Measurements from ENCODE around the gene KHDC1L.
"Not testable (repeated sequence)": the region's sequence is repeated elsewhere in the genome, so short reads cannot be mapped to it uniquely, and the experiment has no call there.

The KHDC1L gene

DNA sequence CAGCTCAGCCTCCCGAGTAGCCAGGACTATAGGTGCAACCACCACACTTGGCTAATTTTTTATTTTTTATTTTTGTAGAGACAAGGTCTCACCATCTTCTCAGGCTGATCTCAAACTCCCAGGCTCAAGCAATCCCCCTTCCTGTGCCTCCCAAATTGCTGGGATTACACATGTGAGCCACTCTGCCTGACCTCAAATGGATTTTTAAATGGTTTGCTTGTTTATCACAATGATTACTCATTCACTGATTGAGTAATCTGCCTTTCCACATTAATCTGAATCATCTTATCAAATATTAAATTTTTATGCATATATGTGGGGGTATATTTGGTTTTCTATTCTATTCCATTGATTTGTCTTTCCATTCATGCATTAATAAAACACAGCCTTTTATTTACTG, 9.4 kb upstream of the KHDC1L start:
- no peak for DNase-seq (ENCODE audit: low spot score)
- TF ChIP-seq, protein P1, sequence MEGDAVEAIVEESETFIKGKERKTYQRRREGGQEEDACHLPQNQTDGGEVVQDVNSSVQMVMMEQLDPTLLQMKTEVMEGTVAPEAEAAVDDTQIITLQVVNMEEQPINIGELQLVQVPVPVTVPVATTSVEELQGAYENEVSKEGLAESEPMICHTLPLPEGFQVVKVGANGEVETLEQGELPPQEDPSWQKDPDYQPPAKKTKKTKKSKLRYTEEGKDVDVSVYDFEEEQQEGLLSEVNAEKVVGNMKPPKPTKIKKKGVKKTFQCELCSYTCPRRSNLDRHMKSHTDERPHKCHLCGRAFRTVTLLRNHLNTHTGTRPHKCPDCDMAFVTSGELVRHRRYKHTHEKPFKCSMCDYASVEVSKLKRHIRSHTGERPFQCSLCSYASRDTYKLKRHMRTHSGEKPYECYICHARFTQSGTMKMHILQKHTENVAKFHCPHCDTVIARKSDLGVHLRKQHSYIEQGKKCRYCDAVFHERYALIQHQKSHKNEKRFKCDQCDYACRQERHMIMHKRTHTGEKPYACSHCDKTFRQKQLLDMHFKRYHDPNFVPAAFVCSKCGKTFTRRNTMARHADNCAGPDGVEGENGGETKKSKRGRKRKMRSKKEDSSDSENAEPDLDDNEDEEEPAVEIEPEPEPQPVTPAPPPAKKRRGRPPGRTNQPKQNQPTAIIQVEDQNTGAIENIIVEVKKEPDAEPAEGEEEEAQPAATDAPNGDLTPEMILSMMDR (IDR thresholded peaks at IDR 0.05; ENCODE audit: borderline replicate concordance, control extremely low read depth, extremely low read depth, insufficient read depth, missing control alignments), result no peak
- in situ Hi-C loops (cut with MboI; ENCODE audit: low sequenced_read_pairs, unreplicated experiment), result no loop called here

GRCh38 chr6:73233971-73234370, 8.7 kb upstream of the KHDC1L start:
- DNase-seq (ENCODE audit: low spot score); in situ Hi-C loops (cut with MboI; ENCODE audit: low sequenced_read_pairs, unreplicated experiment): not testable (repeated sequence)

DNA sequence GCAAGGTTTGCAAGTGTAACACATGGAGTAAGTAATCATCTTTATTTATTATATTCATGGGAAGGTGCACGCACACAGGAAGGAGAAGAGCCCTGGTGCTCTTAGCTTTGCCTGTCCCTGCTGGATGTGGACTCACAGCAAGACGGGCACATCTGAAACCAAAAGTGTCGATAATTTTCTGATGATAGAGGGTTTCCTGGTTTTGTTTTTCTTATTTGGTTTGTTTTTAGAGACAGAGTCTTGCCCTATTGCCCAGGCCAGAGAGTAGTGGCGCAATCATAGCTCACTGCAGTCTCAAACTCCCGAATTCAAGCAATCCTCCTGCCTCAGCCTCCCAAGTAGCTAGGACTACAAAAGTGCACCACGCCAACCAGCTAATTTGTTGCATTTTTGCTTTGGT, 7.8 kb upstream of the KHDC1L start:
- TF ChIP-seq, protein P1 (IDR thresholded peaks at IDR 0.05; ENCODE audit: borderline replicate concordance, control extremely low read depth, extremely low read depth, insufficient read depth, missing control alignments), result no peak
- in situ Hi-C loops (cut with MboI; ENCODE audit: low sequenced_read_pairs, unreplicated experiment), result no loop called here
- no peak for DNase-seq (ENCODE audit: low spot score)

DNA sequence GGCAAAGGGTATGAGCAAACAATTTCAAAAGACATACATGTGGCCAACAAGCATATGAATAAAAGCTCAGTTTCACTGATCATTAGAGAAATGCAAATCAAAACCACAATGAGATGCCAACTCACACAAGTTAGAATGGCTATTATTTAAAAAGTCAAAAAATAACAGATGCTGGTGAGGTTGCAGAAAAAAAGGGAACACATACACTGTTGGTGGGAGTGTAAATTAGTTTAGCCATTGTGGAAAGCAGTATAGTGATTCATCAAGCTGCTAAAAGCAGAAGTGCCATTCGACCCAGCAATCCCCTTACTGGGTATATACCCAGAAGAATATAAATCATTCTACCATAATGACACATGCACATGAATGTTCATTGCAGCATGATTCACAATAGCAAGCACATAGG, 6.7 kb upstream of the KHDC1L start:
- DNase-seq (ENCODE audit: low spot score), result no peak
- TF ChIP-seq, protein P1 (IDR thresholded peaks at IDR 0.05; ENCODE audit: borderline replicate concordance, control extremely low read depth, extremely low read depth, insufficient read depth, missing control alignments), result no peak
- in situ Hi-C loops (cut with MboI; ENCODE audit: low sequenced_read_pairs, unreplicated experiment), result no loop called here

- in situ Hi-C loops (cut with MboI; ENCODE audit: low sequenced_read_pairs, unreplicated experiment), result no loop called here
- DNase-seq (ENCODE audit: low spot score), result no peak
- TF ChIP-seq, protein P1 (IDR thresholded peaks at IDR 0.05; ENCODE audit: borderline replicate concordance, control extremely low read depth, extremely low read depth, insufficient read depth, missing control alignments), result no peak
Measured at GRCh38 chr6:73227606-73228255, 2.4 kb upstream of the KHDC1L start.

DNA sequence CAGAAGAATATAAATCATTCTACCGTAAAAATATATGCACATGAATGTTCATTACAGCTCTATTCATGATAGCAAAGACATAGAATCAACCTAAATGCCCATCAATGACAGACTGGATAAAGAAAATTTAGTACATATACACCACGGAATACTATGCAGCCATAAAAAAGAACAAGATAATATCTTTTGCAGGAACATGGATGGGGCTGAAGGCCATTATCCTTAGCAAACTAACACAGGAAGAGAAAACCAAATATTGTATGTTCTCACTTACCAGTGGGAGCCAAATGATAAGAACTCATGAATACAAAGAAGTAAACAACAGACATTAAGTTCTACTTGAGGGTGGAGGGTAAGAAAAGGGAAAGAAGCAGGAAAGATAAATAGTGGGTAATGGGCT, 8.4 kb downstream of the KHDC1L start:
- no peak for DNase-seq (ENCODE audit: low spot score)
- TF ChIP-seq, protein P1 (IDR thresholded peaks at IDR 0.05; ENCODE audit: borderline replicate concordance, control extremely low read depth, extremely low read depth, insufficient read depth, missing control alignments), result no peak
- in situ Hi-C loops (cut with MboI; ENCODE audit: low sequenced_read_pairs, unreplicated experiment), result no loop called here

GRCh38 chr6:73209117-73209516, 16.2 kb downstream of the KHDC1L start:
- TF ChIP-seq, protein P1 (IDR thresholded peaks at IDR 0.05; ENCODE audit: borderline replicate concordance, control extremely low read depth, extremely low read depth, insufficient read depth, missing control alignments), result no peak
- no peak for DNase-seq (ENCODE audit: low spot score)
- in situ Hi-C loops (cut with MboI; ENCODE audit: low sequenced_read_pairs, unreplicated experiment), result no loop called here

Measured in GM13976 (cell line).